ENCODE measurements around the gene BRICD5. TPM values are rescaled to one million over a fixed set of nuclear protein-coding genes. Genes with fewer than 3 reads are reported as not detected.

Gene BRICD5
- total RNA-seq, 1 donor, result 1.3 TPM

- DNase-seq (ENCODE audit: low read depth in 2 of 3, low spot score in 2 of 3), result no peak
These were observed 44.2 kb downstream of the BRICD5 start for GRCh38 chr16:2166263-2167067.

DNA sequence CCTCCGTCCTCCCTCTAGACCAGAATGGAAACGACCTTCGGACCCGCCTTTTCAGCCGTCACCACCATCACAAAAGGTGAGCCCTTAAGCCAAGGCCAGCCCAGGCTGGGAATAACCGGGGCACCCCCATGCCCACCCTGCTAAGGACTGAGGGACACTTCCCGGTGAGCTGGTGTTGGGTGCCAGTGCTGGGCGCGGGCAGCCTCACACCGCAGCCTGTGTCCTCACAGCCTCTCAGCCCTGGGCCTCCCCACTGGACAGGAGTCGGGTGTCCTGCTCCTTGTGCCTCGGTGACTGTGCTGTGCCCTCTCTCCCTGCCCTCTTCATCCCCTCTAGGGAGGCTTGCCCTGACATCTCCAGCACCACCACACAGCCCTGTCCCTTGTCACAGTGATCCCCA lies 44.8 kb downstream of the BRICD5 start:
- no peak for DNase-seq (ENCODE audit: low read depth in 2 of 3, low spot score in 2 of 3)

DNA sequence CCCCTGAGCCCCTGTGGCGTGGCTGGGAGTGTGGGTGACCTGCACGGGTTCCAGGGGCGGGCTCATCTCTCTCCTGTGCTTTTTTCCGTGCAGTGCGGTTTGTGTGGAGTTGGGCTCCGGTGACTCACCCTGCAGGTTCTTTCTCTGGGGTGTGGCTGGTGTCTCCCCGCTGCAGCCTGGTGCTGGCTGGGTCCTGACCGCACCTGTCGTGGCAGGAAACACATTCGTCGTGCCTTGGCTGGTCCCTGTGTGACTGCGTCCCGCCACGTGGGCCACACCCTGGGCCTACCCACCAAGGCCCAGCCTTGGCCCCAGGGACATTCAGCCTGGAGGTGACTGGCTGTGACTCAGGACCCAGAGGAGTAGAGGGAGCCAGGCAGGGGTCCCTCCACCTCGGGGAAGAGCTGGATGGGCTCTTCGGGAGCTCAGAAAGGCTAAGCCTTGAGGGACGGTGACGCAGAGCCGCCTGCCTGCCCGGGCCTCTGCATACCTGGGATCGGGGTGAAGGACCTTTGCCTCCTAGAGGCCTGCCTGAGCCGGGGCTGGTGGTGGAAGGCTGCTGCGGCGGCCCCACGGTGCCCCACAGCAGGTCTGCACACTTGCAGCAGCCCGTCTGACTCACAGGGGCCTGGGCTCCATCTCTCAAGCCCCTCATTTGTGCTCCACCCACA lies 47.3 kb downstream of the BRICD5 start:
- DNase-seq (ENCODE audit: low read depth in 2 of 3, low spot score in 2 of 3), result no peak

GRCh38 chr16:2162676-2163118 lies 48.0 kb downstream of the BRICD5 start:
- no peak for DNase-seq (ENCODE audit: low read depth in 2 of 3, low spot score in 2 of 3)

DNA sequence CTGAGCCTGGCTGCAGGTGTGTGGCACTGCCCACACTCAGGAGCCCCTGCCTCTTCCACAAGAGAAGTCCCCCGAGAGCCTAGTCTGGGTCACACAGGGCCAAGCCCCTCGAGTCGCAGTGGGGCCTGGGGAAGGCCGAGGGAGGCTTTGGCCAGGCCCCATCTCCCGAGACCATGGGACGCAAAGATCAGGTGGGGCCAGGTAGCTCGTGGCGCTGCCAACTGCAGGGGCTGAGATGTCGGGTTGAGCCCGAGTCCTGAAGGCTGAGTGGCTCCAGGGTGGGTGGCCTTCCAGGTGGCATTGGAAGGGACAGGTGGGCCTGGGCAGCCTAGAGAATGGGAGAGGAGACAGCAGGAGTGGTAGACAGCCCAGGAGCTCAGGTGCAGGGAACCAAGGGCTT lies 48.8 kb downstream of the BRICD5 start:
- DNase-seq (ENCODE audit: low read depth in 2 of 3, low spot score in 2 of 3), result no peak

DNA sequence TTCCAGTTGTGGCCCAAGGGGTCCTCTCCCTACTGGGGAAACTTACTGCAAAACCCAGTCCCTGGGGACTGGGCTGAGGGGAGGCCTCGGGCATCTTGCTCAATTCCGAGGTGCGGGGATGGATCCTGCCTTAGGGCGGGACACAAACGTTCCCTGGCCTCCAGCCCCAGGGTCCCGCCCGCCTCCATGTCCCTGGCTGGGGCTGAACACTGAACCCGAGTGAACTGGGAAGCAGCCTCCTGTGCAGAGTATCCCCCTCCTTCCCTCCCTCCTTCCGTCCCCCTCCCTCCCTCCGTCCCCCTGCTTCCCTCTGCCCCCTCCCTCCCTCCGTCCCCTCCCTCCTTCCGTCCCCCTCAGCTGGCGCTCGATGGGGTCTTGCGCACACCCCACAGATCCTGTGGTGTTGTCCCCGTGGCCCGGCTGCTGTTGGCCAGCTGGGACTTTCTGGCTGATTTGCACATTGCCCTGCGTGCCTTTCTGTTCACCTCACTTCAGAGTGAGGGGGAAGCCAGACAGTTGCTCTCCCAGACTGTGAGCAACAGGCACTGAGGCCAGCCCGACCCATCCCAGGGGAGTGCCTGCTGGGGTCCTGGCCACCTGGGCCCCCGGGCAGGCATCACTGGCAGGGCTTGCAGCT lies 49.6 kb downstream of the BRICD5 start:
- no peak for DNase-seq (ENCODE audit: low read depth in 2 of 3, low spot score in 2 of 3)

Other genes with a start within 250 kb of the BRICD5 start
- 14,735 TPM for gene RPS2, start 246.0 kb downstream of the BRICD5 start, total RNA-seq
- 0.54 TPM for gene RNF151, start 244.0 kb downstream of the BRICD5 start, total RNA-seq
- gene TBL3, start 238.8 kb downstream of the BRICD5 start, total RNA-seq, result 62.7 TPM
- not detected for gene NOXO1, start 229.4 kb downstream of the BRICD5 start, total RNA-seq
- gene GFER, start 226.7 kb downstream of the BRICD5 start, total RNA-seq, result 14.5 TPM
- gene SYNGR3, start 220.9 kb downstream of the BRICD5 start, total RNA-seq, result 4.3 TPM
- 34.7 TPM for gene ZNF598, start 201.0 kb downstream of the BRICD5 start, total RNA-seq
- gene NPW, start 191.1 kb downstream of the BRICD5 start, total RNA-seq, result 3.8 TPM
- 8.6 TPM for gene NHERF2, start 184.0 kb downstream of the BRICD5 start, total RNA-seq
- gene NTHL1, start 163.0 kb downstream of the BRICD5 start, total RNA-seq, result 73.2 TPM
- gene TSC2, start 162.9 kb downstream of the BRICD5 start, total RNA-seq, result 71.1 TPM
- 125 TPM for gene PKD1, start 75.0 kb downstream of the BRICD5 start, total RNA-seq
- gene RAB26, start 62.2 kb downstream of the BRICD5 start, total RNA-seq, result 0.27 TPM
- 90.5 TPM for gene TRAF7, start 55.1 kb downstream of the BRICD5 start, total RNA-seq
- gene CASKIN1, start 14.3 kb downstream of the BRICD5 start, total RNA-seq, result under 0.01 TPM
- 87.5 TPM for gene MLST8, start 5.4 kb downstream of the BRICD5 start, total RNA-seq
- gene PGP, start 4.0 kb upstream of the BRICD5 start, total RNA-seq, result 12.9 TPM
- 52.0 TPM for gene E4F1, start 12.7 kb upstream of the BRICD5 start, total RNA-seq
- 0.54 TPM for gene DNASE1L2, start 25.6 kb upstream of the BRICD5 start, total RNA-seq
- 53.9 TPM for gene ECI1, start 40.7 kb upstream of the BRICD5 start, total RNA-seq
- gene RNPS1, start 57.3 kb upstream of the BRICD5 start, total RNA-seq, result 144 TPM
- 8.1 TPM for gene ABCA3, start 129.9 kb upstream of the BRICD5 start, total RNA-seq
- 4.8 TPM for gene CCNF, start 218.6 kb upstream of the BRICD5 start, total RNA-seq
- 6.2 TPM for gene TEDC2, start 249.2 kb upstream of the BRICD5 start, total RNA-seq

Measured in hematopoietic multipotent progenitor cell (in vitro differentiated cells).